Metanephros (tissue), 1 donor: ENCODE measurements around the gene TMSB4X. TPM values are rescaled to one million over a fixed set of nuclear protein-coding genes. Genes with fewer than 3 reads are reported as not detected.

ENCODE experiments used
- total RNA-seq: library from RNA; depleted of rRNA; stranded (reverse); fragments of >200 nt; gene quantifications from one replicate; pipeline ENCODE4 v1.2.3, GENCODE V29; 2014

TMSB4X gene
- total RNA-seq: 2,905 TPM

GRCh38 chrX:12974796-12975669 lies at the start of gene TMSB4X:
TMSB4X (plus strand) TSS chrX:12975110.

Other genes with a start within 250 kb of the TMSB4X start
- gene PRPS2, start 183.7 kb upstream of the TMSB4X start, total RNA-seq: 121 TPM
- gene TLR7, start 108.0 kb upstream of the TMSB4X start, total RNA-seq: 2.5 TPM
- gene TLR8, start 68.5 kb upstream of the TMSB4X start, total RNA-seq: 1.8 TPM
- gene FAM9C, start 69.5 kb downstream of the TMSB4X start, total RNA-seq: 0.06 TPM